CD4-positive, alpha-beta T cell treated with Interleukin-2 at 100 ng/mL for 4 hours (primary cell): Measurements from ENCODE around the gene TAS2R30.
"Not testable (repeated sequence)": the region's sequence is repeated elsewhere in the genome, so short reads cannot be mapped to it uniquely, and the experiment has no call there.

Experiments used
- DNase-seq: peaks from one replicate; pipeline ENCODE4 v3.0.0-alpha.2; 2020; ENCODE audit warnings: low spot score

The TAS2R30 gene

GRCh38 chr12:11130382-11130781 is 4.1 kb downstream of the TAS2R30 start:
- DNase-seq, result no peak

GRCh38 chr12:11114130-11114529 is 20.3 kb downstream of the TAS2R30 start:
- not testable (repeated sequence) for DNase-seq

GRCh38 chr12:11111213-11111612 is 23.2 kb downstream of the TAS2R30 start:
- DNase-seq, result not testable (repeated sequence)

- DNase-seq, result no peak
Measured at GRCh38 chr12:11108862-11109261, 25.6 kb downstream of the TAS2R30 start.

- DNase-seq, result no peak
Measured at GRCh38 chr12:11107719-11108118, 26.7 kb downstream of the TAS2R30 start.

- no peak for DNase-seq
Measured at GRCh38 chr12:11106288-11106687, 28.2 kb downstream of the TAS2R30 start.

- no peak for DNase-seq
Measured at GRCh38 chr12:11105546-11105945, 28.9 kb downstream of the TAS2R30 start.

- not testable (repeated sequence) for DNase-seq
Measured at GRCh38 chr12:11094910-11095309, 39.5 kb downstream of the TAS2R30 start.

GRCh38 chr12:11092128-11092527 is 42.3 kb downstream of the TAS2R30 start, which contains the start of gene TAS2R43:
Gene TAS2R43 (minus strand): TSS chr12:11092313. CDS start chr12:11092229, 84 bp downstream.
- DNase-seq, result no peak

- DNase-seq, result no peak
Measured at GRCh38 chr12:11089246-11089645, 45.2 kb downstream of the TAS2R30 start.

GRCh38 chr12:11085419-11085818 is 49.0 kb downstream of the TAS2R30 start:
- no peak for DNase-seq
